Central memory CD4-positive, alpha-beta T cell (primary cell): Measurements from ENCODE around the gene TRDN.
"Not testable (repeated sequence)": the region's sequence is repeated elsewhere in the genome, so short reads cannot be mapped to it uniquely, and the experiment has no call there.

Experiments
- DNase-seq: peaks from one replicate; pipeline ENCODE4 v3.0.0; 2022

The TRDN gene

GRCh38 chr6:123263981-123264380 is 372.8 kb downstream of the TRDN start:
- DNase-seq, result no peak

GRCh38 chr6:123240626-123241025 is 396.1 kb downstream of the TRDN start:
- DNase-seq, result no peak

GRCh38 chr6:123233336-123233735 is 403.4 kb downstream of the TRDN start:
- DNase-seq, result no peak

- DNase-seq, result not testable (repeated sequence)
Measured at GRCh38 chr6:123227789-123228188, 409.0 kb downstream of the TRDN start.

- DNase-seq, result no peak
Measured at GRCh38 chr6:123226398-123226797, 410.4 kb downstream of the TRDN start.

GRCh38 chr6:123224077-123224476 is 412.7 kb downstream of the TRDN start:
- DNase-seq, result no peak

GRCh38 chr6:123223461-123223860 is 413.3 kb downstream of the TRDN start:
- no peak for DNase-seq

GRCh38 chr6:123215211-123215610 is 421.5 kb downstream of the TRDN start:
- no peak for DNase-seq

- DNase-seq, result no peak
Measured at GRCh38 chr6:123214433-123214832, 422.3 kb downstream of the TRDN start.

- DNase-seq, result no peak
Measured at GRCh38 chr6:123213921-123214320, 422.8 kb downstream of the TRDN start.

- DNase-seq, result no peak
Measured at GRCh38 chr6:123211777-123212545, 424.8 kb downstream of the TRDN start.

GRCh38 chr6:123210645-123211044 is 426.1 kb downstream of the TRDN start:
- DNase-seq, result no peak

GRCh38 chr6:123207967-123208510 is 428.7 kb downstream of the TRDN start:
- no peak for DNase-seq

GRCh38 chr6:123203928-123204327 is 432.8 kb downstream of the TRDN start:
- DNase-seq, result no peak

GRCh38 chr6:123201869-123202372 is 434.8 kb downstream of the TRDN start:
- no peak for DNase-seq

GRCh38 chr6:123193298-123193697 is 443.5 kb downstream of the TRDN start:
- no peak for DNase-seq

- DNase-seq, result no peak
Measured at GRCh38 chr6:123189816-123190215, 446.9 kb downstream of the TRDN start.

- DNase-seq, result no peak
Measured at GRCh38 chr6:123182998-123183397, 453.8 kb downstream of the TRDN start.

- DNase-seq, result no peak
Measured at GRCh38 chr6:123176706-123177105, 460.0 kb downstream of the TRDN start.

- DNase-seq, result no peak
Measured at GRCh38 chr6:123171341-123172115, 465.2 kb downstream of the TRDN start.

GRCh38 chr6:123169774-123170095 is 467.0 kb downstream of the TRDN start:
- no peak for DNase-seq

GRCh38 chr6:123168892-123169773 is 467.6 kb downstream of the TRDN start:
- DNase-seq, result no peak

GRCh38 chr6:123168466-123168865 is 468.3 kb downstream of the TRDN start:
- DNase-seq, result no peak
